ENCODE data around the gene FADD.

The FADD gene, protein sequence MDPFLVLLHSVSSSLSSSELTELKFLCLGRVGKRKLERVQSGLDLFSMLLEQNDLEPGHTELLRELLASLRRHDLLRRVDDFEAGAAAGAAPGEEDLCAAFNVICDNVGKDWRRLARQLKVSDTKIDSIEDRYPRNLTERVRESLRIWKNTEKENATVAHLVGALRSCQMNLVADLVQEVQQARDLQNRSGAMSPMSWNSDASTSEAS

GRCh38 chr11:70202920-70203750, at the start of gene FADD:
Gene FADD (plus strand): TSS chr11:70203296. CDS start chr11:70203460, 164 bp downstream.
- DNase-seq = no peak

GRCh38 chr11:70155386-70155785, 47.7 kb upstream of the FADD start:
- DNase-seq = no peak

DNA sequence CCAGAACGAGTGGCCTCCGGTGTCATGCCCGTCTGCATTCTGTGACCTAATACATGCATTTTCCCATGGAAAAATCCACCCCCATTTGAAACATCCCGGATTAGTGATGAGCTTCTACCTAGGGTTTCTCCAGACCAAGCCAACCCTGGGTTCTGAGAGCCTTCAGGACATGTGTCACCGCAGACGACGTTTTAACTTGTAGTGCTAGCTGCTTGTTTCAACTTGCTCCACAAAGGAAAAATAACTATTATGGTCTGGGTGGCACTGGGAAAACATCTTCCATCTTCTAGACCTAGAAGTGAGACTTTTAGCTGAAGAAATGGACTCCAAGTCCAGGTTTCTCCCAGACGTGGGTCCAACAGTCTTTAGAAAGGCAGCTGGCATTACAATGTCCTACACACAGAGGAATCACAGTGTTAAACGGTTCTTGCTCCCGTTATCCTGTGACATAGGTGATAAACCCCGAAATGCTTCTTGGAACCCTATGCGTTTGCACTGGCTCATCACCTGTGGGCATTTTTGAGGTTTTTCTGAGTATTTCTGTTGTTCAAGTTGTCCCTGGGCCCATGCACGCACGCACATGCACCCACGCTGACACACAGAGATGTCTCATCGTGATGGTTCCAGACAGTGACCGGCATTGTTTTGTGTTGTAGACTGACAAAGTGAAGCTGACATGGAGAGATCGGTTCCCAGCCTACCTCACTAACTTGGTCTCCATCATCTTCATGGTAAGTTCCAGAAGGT, 46.6 kb upstream of the FADD start:
- DNase-seq = no peak

GRCh38 chr11:70158201-70158600, 44.9 kb upstream of the FADD start:
- no peak for DNase-seq

- DNase-seq = no peak
These were observed 44.2 kb upstream of the FADD start for GRCh38 chr11:70158757-70159389.

DNA sequence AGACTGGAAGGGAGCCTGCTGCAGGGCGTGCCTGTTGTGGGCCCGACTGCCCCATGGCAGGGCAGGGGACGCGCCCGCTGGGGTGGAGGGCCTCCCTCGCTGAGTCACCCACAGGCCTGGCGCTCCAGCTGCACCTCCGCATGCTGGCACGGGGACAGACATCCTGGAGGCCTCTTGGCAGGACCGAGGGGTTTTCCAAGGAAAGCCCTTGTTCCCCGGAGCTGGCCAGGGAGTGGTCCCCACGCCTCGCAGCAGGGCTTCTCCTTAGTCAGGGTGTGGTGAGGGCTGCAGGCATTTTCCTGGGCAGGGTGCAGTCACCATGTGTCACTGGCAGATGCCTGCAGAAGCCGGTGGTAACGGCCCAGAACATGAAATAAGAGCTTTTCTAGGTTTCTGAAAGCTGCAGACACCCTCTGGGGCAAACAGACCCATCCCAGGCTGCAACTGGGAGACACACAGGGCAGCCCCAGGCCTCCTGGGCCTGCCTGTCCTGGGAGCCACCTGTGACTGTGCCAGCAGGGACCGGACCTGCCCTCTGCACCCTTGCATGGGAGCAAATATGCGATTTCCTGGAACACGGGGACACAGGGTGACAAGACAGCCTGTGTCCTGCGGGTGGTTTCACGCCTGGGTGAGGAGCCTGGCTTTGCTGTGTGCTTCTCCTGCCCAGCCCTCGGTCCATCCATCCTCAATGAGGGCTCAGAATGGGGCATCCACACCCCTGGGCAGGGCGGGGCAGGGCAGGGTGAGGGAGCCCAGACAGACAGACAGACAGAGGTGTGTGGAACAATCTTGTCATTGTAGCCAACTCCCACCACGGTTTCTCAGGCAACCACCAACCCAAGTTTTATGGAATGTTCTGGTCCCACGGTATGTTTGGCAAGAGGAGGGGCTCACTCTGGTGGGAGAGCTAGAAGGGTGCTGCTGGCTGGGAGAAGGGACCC, 43.2 kb upstream of the FADD start:
- no peak for DNase-seq

DNA sequence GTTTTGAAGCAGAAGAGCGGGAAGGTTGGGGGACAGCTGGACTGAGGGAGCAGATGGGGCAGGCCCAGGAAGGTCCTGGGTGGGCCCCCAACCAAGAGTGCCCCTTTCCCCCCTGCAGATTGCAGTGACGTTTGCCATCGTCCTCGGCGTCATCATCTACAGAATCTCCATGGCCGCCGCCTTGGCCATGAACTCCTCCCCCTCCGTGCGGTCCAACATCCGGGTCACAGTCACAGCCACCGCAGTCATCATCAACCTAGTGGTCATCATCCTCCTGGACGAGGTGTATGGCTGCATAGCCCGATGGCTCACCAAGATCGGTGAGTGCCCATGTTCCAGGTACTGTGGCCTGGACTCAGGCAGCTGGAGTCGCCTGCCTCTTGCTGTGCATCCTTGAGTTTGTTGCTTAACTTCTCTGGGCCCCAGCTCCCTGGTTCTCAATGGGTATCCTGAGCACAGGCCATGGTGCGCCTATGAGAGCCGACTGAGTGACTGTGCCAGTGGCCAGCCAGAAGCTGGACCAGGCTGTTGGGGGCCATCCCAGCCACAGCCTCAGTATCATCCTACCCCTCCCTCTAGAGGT, 42.0 kb upstream of the FADD start:
- no peak for DNase-seq

DNA sequence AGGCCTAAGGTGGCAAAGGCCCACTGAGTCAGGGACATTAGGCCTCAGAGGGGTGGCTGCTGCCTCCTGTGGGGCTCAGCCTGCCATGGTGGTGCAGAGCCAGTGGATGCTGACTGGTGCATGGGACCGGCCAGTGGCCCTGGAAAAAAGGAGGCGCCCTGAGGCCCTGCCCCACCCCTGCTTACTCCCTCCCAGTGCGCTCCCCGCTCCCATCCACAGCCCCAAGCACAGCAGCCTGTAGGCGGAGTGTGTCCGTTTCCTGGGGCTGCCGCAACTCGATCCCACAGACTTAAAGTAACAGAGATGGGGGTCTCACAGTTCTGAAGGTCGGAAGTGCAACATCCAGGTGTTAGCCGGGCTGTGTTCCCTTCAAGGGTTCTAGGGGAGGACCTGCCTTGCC, 38.4 kb upstream of the FADD start:
- DNase-seq = no peak

GRCh38 chr11:70167120-70167519, 36.0 kb upstream of the FADD start:
- no peak for DNase-seq

DNA sequence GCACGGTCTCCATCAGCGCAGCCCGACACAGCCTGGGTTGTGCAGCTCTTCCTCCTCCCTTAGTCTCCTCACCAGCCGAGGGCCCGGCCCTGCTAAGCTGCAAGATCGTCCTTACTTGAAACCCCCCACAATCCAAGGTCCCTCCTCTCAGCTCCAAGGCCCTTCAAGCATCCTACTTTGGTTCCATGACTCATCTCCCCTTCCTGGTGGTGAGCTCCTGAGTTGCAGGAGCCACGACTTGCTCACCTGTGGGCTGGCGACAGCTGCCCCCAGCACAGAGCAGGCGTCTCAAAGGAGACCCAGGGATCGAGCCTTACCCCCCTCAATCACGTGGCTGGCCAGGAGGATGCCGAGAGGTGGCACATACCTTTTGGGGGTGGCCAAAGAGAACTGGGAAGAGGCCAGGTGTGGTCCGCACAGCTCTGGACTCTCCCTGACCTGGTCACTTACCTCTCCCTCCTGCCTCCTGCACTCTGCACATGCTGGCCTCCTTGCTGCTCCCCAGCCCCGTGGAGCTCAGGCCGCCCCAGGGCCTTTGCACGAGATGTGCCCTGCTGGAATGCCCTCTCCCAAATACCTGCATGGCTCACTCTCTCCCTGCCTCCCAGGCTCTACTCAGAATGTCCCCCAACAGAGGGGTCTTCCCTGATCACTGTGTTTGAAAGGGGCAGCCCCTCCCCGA, 35.2 kb upstream of the FADD start:
- no peak for DNase-seq

GRCh38 chr11:70168405-70168754, 34.7 kb upstream of the FADD start:
- DNase-seq = no peak

- DNase-seq = no peak
These were observed 34.0 kb upstream of the FADD start for GRCh38 chr11:70169127-70169526.

GRCh38 chr11:70169632-70170031, 33.5 kb upstream of the FADD start:
- no peak for DNase-seq

- DNase-seq = no peak
These were observed 32.4 kb upstream of the FADD start for GRCh38 chr11:70170596-70171210.

GRCh38 chr11:70173018-70173417, 30.1 kb upstream of the FADD start:
- no peak for DNase-seq

- DNase-seq = no peak
These were observed 28.4 kb upstream of the FADD start for GRCh38 chr11:70174547-70175235.

DNA sequence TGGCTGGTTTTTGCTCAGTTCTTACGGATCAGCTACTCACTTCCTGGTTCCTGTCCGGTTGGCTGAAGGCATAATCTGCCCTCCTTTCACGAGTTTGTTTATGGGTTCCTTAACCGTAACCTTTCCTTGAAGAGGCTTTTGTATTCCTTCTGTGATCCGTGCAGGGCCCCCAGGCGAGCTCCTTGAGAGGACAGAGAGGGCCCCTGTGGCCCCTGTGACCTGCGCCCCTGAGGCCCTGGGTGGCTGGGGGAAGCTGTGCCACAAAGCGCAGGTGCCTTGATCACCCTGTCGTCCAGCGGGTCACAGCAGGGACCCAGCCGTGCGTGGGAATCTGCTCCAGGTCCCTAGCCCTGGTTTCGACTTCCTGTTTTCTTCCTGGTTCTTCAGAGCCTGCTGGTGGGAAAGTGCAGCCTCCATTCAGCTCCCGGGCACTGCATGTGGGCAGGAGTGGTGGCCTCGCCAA, 27.8 kb upstream of the FADD start:
- DNase-seq = no peak

DNA sequence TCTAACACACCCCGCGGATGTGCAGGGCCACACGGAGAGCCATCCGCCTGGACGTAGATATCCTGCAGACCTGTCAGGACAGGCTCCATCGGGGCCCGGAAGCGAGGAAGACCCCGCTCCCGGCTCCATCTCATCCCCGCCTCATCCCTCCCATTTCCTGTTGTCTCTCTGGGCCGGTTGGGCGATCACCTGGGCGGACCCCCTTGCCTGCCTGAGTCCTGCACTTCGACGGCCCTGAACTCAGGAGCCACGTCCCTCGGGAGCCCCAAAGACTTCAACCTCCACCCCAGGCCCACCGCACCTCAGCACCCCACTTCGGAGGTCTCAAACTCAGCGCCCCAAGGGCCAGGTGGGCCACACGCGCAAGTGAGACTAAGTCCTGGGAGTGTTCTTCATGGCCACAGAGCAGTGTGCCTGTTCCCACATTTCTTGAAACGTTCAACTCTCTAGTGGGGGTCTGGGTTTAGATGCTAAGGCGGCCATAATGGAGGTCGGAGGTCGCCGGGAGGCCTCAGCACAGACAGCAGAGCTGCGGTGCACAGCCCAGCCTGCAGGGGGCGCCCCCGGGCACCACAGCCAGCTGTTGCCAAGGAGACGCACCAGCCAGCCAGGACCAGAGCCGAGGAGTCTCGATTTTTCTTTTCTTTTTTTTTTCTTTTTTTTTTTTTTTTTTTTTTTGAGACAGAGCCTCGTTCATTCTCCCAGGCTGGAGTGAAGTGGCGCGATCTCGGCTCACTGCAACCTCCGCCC, 26.0 kb upstream of the FADD start:
- DNase-seq = no peak

DNA sequence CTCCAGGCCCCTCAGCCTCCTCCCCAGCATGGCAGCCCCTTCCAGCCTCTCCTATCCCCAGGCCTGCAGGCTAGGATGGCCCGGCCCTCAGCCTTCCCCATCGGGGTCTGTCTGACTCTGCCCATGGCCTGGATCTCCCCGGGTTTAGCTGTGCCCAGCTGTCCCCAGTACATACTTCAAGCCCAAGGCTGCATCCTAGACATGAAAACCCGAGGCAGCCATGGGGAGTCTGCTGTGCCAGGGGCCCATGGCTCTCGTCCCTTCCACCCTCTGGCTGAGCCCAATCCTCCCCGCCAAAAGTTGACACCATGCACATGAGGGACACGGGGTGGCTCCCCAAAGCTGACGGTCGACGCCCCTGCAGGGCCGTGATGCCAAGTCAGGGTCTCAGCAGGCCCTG, 22.2 kb upstream of the FADD start:
- no peak for DNase-seq
